Superior temporal gyrus (tissue), 1 donor: Measurements from ENCODE around the gene MADD.
A peak's percentile ranks its signal among the peaks of the same experiment; 100 is the strongest.

ENCODE experiments used
- DNase-seq: peaks from one replicate; pipeline ENCODE4 v3.0.0-alpha.2; 2016; ENCODE audit errors: extremely low spot score

Gene MADD

GRCh38 chr11:47356998-47357329 is 87.0 kb downstream of the MADD start:
- DNase-seq: no peak

- no peak for DNase-seq
These were observed 88.2 kb downstream of the MADD start for GRCh38 chr11:47357985-47358730.

GRCh38 chr11:47358731-47359051 is 88.8 kb downstream of the MADD start:
- no peak for DNase-seq

- DNase-seq: no peak
These were observed 89.2 kb downstream of the MADD start for GRCh38 chr11:47359162-47359561.

GRCh38 chr11:47359586-47359985 is 89.7 kb downstream of the MADD start:
- DNase-seq: no peak

- DNase-seq: no peak
These were observed 90.4 kb downstream of the MADD start for GRCh38 chr11:47360341-47360740.

- DNase-seq: no peak
These were observed 91.5 kb downstream of the MADD start for GRCh38 chr11:47361419-47361818.

- DNase-seq: no peak
These were observed 96.1 kb downstream of the MADD start for GRCh38 chr11:47366020-47366490.

GRCh38 chr11:47369676-47370075 is 99.7 kb downstream of the MADD start:
- DNase-seq: no peak

- DNase-seq: no peak
These were observed 102.5 kb downstream of the MADD start for GRCh38 chr11:47372422-47372821.

GRCh38 chr11:47373876-47374719 is 104.2 kb downstream of the MADD start:
- DNase-seq: peak; percentile 80

- DNase-seq: no peak
These were observed 104.7 kb downstream of the MADD start for GRCh38 chr11:47374720-47375019.

- DNase-seq: no peak
These were observed 105.1 kb downstream of the MADD start for GRCh38 chr11:47375020-47375419.

GRCh38 chr11:47375546-47376085 is 105.7 kb downstream of the MADD start:
- no peak for DNase-seq

- no peak for DNase-seq
These were observed 106.2 kb downstream of the MADD start for GRCh38 chr11:47376107-47376524.

GRCh38 chr11:47376525-47377371 is 106.8 kb downstream of the MADD start:
- no peak for DNase-seq

GRCh38 chr11:47377571-47378009 is 107.7 kb downstream of the MADD start:
- DNase-seq: no peak

GRCh38 chr11:47378010-47378835 is 108.3 kb downstream of the MADD start, which contains the start of gene SPI1:
Gene SPI1 (minus strand): TSS chr11:47378547. CDS start chr11:47378353, 194 bp downstream.
- DNase-seq: no peak

- DNase-seq: no peak
These were observed 108.9 kb downstream of the MADD start for GRCh38 chr11:47378836-47379170.

GRCh38 chr11:47379317-47379716 is 109.4 kb downstream of the MADD start:
- no peak for DNase-seq
